Measurements from ENCODE around the gene HAGHL. TPM values are rescaled to one million over a fixed set of nuclear protein-coding genes. Genes with fewer than 3 reads are reported as not detected.

Gene HAGHL
- total and polyA plus RNA-seq, 2 of the 8 experiments (the other 6 are each of a cell fraction or from before 2014, with no cell fraction given), result 26.6 to 26.9 TPM

- Histone ChIP-seq H3K27me3 (replicated peaks in 1 of 4; ENCODE audit: control insufficient read depth in 3 of 4, extremely low read depth in 1 of 4, insufficient read depth in 3 of 4, low read length in 3 of 4) (no peaks in the 10 kb centered on the region), H3K4me1 (replicated peaks in 1 of 4; ENCODE audit: control insufficient read depth in 3 of 4, insufficient read depth in 4 of 4, low read length in 3 of 4) (peaks cover 0 to 8% (median 6%) of the 10 kb centered on the region in 4 experiments; a peak in 5 of 7 replicates), H3K27ac (ENCODE audit: low read depth, low read length) (no peak overlapping the region), H4K8ac (ENCODE audit: extremely low read depth, insufficient read depth, low read length) (no peak overlapping the region), H2AK5ac (ENCODE audit: low read depth, low read length) (no peak overlapping the region), H4K91ac (replicated peaks; ENCODE audit: insufficient read length, low read length) (no peak overlapping the region), H3K18ac (ENCODE audit: extremely low read depth, low read length) (no peak overlapping the region), H3K9ac (replicated peaks in 1 of 4; ENCODE audit: extremely low read depth in 1 of 4, low read depth in 3 of 4, low read length in 3 of 4) (no peak overlapping the region), H3K79me2 (ENCODE audit: control insufficient read depth in 1 of 2, insufficient read depth in 2 of 2, low read length in 2 of 2) (no peaks in the 10 kb centered on the region), H3K4me3 (ENCODE audit: extremely low read depth in 1 of 4, insufficient read depth in 2 of 4, low read depth in 3 of 4, low read length in 4 of 4) (no peak overlapping the region), H4K5ac (ENCODE audit: insufficient read length, low read depth, low read length) (no peak overlapping the region), H2BK5ac (ENCODE audit: low read depth, low read length) (no peak overlapping the region), H3K56ac (replicated peaks; ENCODE audit: insufficient read length, low read depth, low read length) (no peak overlapping the region), H2BK15ac (ENCODE audit: low read length) (no peak overlapping the region), H3K14ac (ENCODE audit: insufficient read length) (no peak overlapping the region), H2BK120ac (replicated peaks; ENCODE audit: low read depth, low read length) (no peak overlapping the region), H3K79me1 (ENCODE audit: low read depth, low read length) (no peaks in the 10 kb centered on the region), H2BK12ac (ENCODE audit: low read depth, low read length) (no peak overlapping the region), H3K23me2 (ENCODE audit: low read depth, low read length) (no peaks in the 10 kb centered on the region; the same call in 1 of the 2 replicates), H3K4ac (replicated peaks; ENCODE audit: insufficient read length, low read depth, low read length) (no peak overlapping the region), H2AFZ (ENCODE audit: low read length) (no peak overlapping the region), H3K36me3 (ENCODE audit: control insufficient read depth in 2 of 4, insufficient read depth in 4 of 4, low read length in 3 of 4) (no peaks in the 10 kb centered on the region), H3K9me3 (ENCODE audit: insufficient read depth in 2 of 2, low read depth in 1 of 2, low read length in 1 of 2) (no peaks in the 10 kb centered on the region), H2BK20ac (ENCODE audit: low read length) (no peak overlapping the region), H3K4me2 (ENCODE audit: insufficient read depth in 1 of 2, low read depth in 2 of 2, low read length in 2 of 2) (no peak overlapping the region), H4K20me1 (replicated peaks in 1 of 2; ENCODE audit: control insufficient read depth in 1 of 2, insufficient read depth in 2 of 2, low read length in 2 of 2) (no peaks in the 10 kb centered on the region), H3K23ac (ENCODE audit: insufficient read length) (no peak overlapping the region)
- ChIA-PET CTCF (ENCODE audit: partially characterized antibody) (interaction anchor here (0.6 to 1.7 kb wide), 3 partner anchors 9 to 60 kb away, joined by 3 to 5 read pairs (median 4); no protein-coding TSS in a partner anchor), POLR2A (ENCODE audit: partially characterized antibody) (interaction anchor here (0.8 to 2.3 kb wide), 6 partner anchors 11 to 49 kb away, joined by 3 to 7 read pairs (median 4); partner anchors contain the start of gene ANTKMT)
- no peak for DNase-seq (ENCODE audit: low read depth in 1 of 2, low spot score in 2 of 2)
- no peak for TF ChIP-seq EP300 (IDR thresholded peaks at IDR 0.05; ENCODE audit: borderline replicate concordance in 1 of 2, low read depth in 2 of 2, low read length in 2 of 2)
- TF ChIP-seq, protein P1, sequence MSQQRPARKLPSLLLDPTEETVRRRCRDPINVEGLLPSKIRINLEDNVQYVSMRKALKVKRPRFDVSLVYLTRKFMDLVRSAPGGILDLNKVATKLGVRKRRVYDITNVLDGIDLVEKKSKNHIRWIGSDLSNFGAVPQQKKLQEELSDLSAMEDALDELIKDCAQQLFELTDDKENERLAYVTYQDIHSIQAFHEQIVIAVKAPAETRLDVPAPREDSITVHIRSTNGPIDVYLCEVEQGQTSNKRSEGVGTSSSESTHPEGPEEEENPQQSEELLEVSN (IDR thresholded peaks at IDR 0.05), result no peak
- no peak for TF ChIP-seq SRF (IDR thresholded peaks at IDR 0.05; ENCODE audit: low read depth, low read length)
- TF ChIP-seq KDM4A (IDR thresholded peaks at IDR 0.05; ENCODE audit: low read depth, low read length, severe bottlenecking), result no peak
- TF ChIP-seq YY1 (IDR thresholded peaks at IDR 0.05; ENCODE audit: low read depth, low read length), result no peak
- no peak for TF ChIP-seq CBX5 (IDR thresholded peaks at IDR 0.05; ENCODE audit: low read depth, low read length)
- no peak for TF ChIP-seq RNF2 (IDR thresholded peaks at IDR 0.05; ENCODE audit: borderline replicate concordance, low read depth, low read length, missing control alignments, poor library complexity, severe bottlenecking)
- 89% methylated on average over 4 of the region's 13 CpGs; no CpG with 5 or more reads in 1 of the 2 experiments for WGBS, 2 experiments (ENCODE audit: extremely low coverage in 1 of 2, insufficient coverage in 1 of 2, insufficient read length in 1 of 2, insufficient replicate concordance in 2 of 2, low coverage in 1 of 2, low lambda C conversion rate in 2 of 2, missing lambda C conversion rate in 1 of 2)
- no peak for FAIRE-seq
Observed at GRCh38 chr16:770411-770810, 43.5 kb downstream of the HAGHL start.

All from H1 (cell line).